T-cell (primary cell): ENCODE measurements around the gene ANKRD44. TPM values are rescaled to one million over a fixed set of nuclear protein-coding genes. Genes with fewer than 3 reads are reported as not detected.

Experiments
- ATAC-seq, 4 experiments: fragments of 200-7000 bp in 3 of 4; fragments of 150-1000 bp in 1 of 4; cut with Tn5 transposase; replicated peaks in 1 of 4; 1 replicate in 3 of 4; 2 replicates in 1 of 4; pipeline ENCODE4 v1.10.0; 2021; ENCODE audit warnings: moderate library complexity in 3 of 4, mild to moderate bottlenecking in 2 of 4, moderate number of reproducible peaks in 1 of 4
- CTCF ChIA-PET, 2 donors: fragments of 300-600 bp; sonication (Branson Sonifier 250); formaldehyde crosslinking; loops; one replicate each; lab custom pipeline; 2022; ENCODE audit warnings: antibody characterized with exemption in 2 of 2; lab: Charles Lee
- POLR2A ChIA-PET, 2 donors: fragments of 300-600 bp; sonication (Branson Sonifier 250); formaldehyde crosslinking; loops; one replicate each; lab custom pipeline; 2022; ENCODE audit warnings: antibody characterized with exemption in 2 of 2; lab: Charles Lee
- DNase-seq, 35 experiments: peaks; one replicate each; pipeline versions ENCODE4 v3.0.0 to v3.0.0-alpha.2; 2013 to 2023
- H3K27ac ChIP-seq: one replicate; pipeline ENCODE4 v1.5.1; 2013; ENCODE audit warnings: low read length
- H3K27me3 ChIP-seq, 2 experiments: replicated peaks in 1 of 2; 1 replicate in 1 of 2; 2 replicates in 1 of 2; pipeline versions ENCODE4 v1.6.1 to v1.7.0; 2013; ENCODE audit warnings: low read length in 1 of 2, mixed read lengths in 1 of 2; ENCODE audit not compliant: control insufficient read depth in 2 of 2, insufficient read depth in 2 of 2; ENCODE audit errors: extremely low read depth in 1 of 2
- H3K36me3 ChIP-seq, 2 donors: 1 replicate in 1 of 2; 2 replicates in 1 of 2; pipeline versions ENCODE4 v1.6.1 to v1.7.0; 2013; ENCODE audit warnings: low read length in 1 of 2; ENCODE audit not compliant: control insufficient read depth in 2 of 2, insufficient read depth in 1 of 2; ENCODE audit errors: extremely low read depth in 1 of 2
- H3K4me1 ChIP-seq, 2 experiments: 1 replicate in 1 of 2; 2 replicates in 1 of 2; pipeline versions ENCODE4 v1.6.1 to v1.7.0; 2013; ENCODE audit warnings: low read length in 2 of 2, mixed read lengths in 1 of 2; ENCODE audit not compliant: insufficient read depth in 2 of 2, control insufficient read depth in 1 of 2; ENCODE audit errors: extremely low read depth in 1 of 2
- H3K4me3 ChIP-seq, 2 donors: 1 replicate in 1 of 2; 2 replicates in 1 of 2; pipeline versions ENCODE4 v1.5.1 to v1.7.0; 2013; ENCODE audit warnings: mild to moderate bottlenecking in 2 of 2, low read length in 1 of 2, moderate library complexity in 1 of 2; ENCODE audit not compliant: control insufficient read depth in 1 of 2; ENCODE audit errors: extremely low read depth in 1 of 2
- H3K9me3 ChIP-seq: 2 replicates; pipeline ENCODE4 v1.7.0; 2013
- H3K27ac Mint-ChIP-seq, 2 donors: one replicate each; pipeline ENCODE4 v1.8.0; 2020 to 2021; ENCODE audit warnings: mild to moderate bottlenecking in 2 of 2, mixed read lengths in 2 of 2
- H3K27me3 Mint-ChIP-seq, 2 donors: one replicate each; pipeline ENCODE4 v1.8.0; 2021 to 2022; ENCODE audit warnings: mixed read lengths in 2 of 2
- H3K36me3 Mint-ChIP-seq: one replicate; pipeline ENCODE4 v1.8.0; 2021; ENCODE audit warnings: mixed read lengths
- H3K4me1 Mint-ChIP-seq, 3 donors: one replicate each; pipeline ENCODE4 v1.8.0; 2020 to 2022; ENCODE audit warnings: mixed read lengths in 3 of 3, mild to moderate bottlenecking in 1 of 3
- H3K4me3 Mint-ChIP-seq, 3 donors: one replicate each; pipeline ENCODE4 v1.8.0; 2020 to 2022; ENCODE audit warnings: mild to moderate bottlenecking in 3 of 3, mixed read lengths in 3 of 3, moderate library complexity in 3 of 3
- H3K9me3 Mint-ChIP-seq, 3 donors: one replicate each; pipeline ENCODE4 v1.8.0; 2020 to 2022; ENCODE audit warnings: mixed read lengths in 3 of 3
- WGBS: methylation state at CpG from one replicate; pipeline ENCODE4 v1.1.5; 2013; ENCODE audit warnings: missing lambda C conversion rate; ENCODE audit not compliant: insufficient coverage; 5-methylcytosine and 5-hydroxymethylcytosine counted together
- total RNA-seq, 35 experiments: library from RNA in 6 of 35; stranded (reverse) in 6 of 35; fragments of 120-200 nt in 1 of 35; gene quantifications; one replicate each; pipeline versions ENCODE4 v1.2.1 to v1.2.4 and lab custom pipeline; 2013 to 2026

The ANKRD44 gene
- total RNA-seq, 5 donors from 2014 or later (not counting 1 experiment from before 2014, with no cell fraction given): 225 to 333 (median 238) TPM

DNA sequence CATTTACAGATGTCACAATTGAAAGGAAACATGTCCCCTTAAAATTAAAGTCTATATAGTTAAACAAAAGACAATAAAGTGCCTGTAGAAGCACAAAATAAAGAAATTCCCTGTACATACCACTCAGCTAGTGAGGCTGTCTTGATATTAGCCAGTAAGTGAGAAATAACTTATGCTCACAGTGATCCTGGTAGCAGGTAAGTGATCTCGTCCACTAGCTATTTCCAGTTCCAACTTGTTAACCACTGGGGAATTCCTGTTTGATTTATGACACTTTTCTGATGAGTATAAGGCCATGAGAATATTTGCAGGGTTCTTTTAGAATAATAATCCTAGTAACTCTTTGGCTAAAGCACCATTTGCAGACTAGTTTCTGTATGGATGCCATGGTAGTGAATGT lies 256.1 kb downstream of the ANKRD44 start:
- Histone ChIP-seq H3K27ac (no peak overlapping the region), H3K27me3 (no peaks in the 10 kb centered on the region), H3K4me1 (peaks cover 0 to 2% of the 10 kb centered on the region in 2 experiments), H3K4me3 (no peak overlapping the region), H3K9me3 (peaks cover 3% of the 10 kb centered on the region), H3K36me3 (peaks cover 7 to 79% of the 10 kb centered on the region in 2 donors)
- Mint-ChIP-seq H3K27me3 (no peaks in the 10 kb centered on the region), H3K27ac (no peak overlapping the region), H3K4me1 (peaks cover 6 to 25% (median 6%) of the 10 kb centered on the region in 3 donors), H3K9me3 (peaks cover 7 to 17% (median 9%) of the 10 kb centered on the region in 3 donors), H3K36me3 (peaks cover 81% of the 10 kb centered on the region), H3K4me3 (no peak overlapping the region)
- ATAC-seq: no peak
- peak in 1 of 35 experiments; percentile 20 for DNase-seq
- ChIA-PET POLR2A (interaction anchor here (0.5 to 0.6 kb wide), 2 partner anchors 14 to 65 kb away, joined by 3 read pairs; no protein-coding TSS in a partner anchor), CTCF (no interaction called here)
- WGBS: 40% methylated on average over 1 of the region's 1 CpG

DNA sequence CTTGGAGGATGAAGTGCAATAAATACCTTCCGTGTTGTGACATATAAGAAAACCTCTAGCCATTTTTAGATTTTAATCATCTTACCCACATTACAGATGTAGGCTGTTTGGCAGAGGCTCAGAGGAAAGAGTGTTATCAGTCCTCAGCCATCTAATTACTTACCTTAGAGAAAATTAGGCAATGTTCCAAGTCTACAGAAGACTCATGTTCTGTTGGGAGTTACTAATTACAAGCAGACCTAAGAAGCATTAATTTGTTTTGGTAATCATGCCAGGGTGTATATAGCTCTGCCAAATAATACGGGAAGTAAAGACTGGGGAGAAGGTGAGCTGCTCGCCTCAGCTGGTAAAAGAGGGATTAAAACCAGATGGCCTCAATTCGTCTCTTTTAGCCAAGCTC lies 258.2 kb downstream of the ANKRD44 start:
- H3K27ac Mint-ChIP-seq: peak overlapping the region; percentile 58 to 64
- ATAC-seq: peak; percentile 49 to 77 (median 68)
- H3K36me3 ChIP-seq: peaks cover 7 to 63% of the 10 kb centered on the region in 2 donors
- peaks cover 7 to 20% (median 9%) of the 10 kb centered on the region in 3 donors for H3K9me3 Mint-ChIP-seq
- H3K4me3 Mint-ChIP-seq: no peak overlapping the region
- H3K4me1 ChIP-seq: peaks cover 0 to 2% of the 10 kb centered on the region in 2 experiments
- peak in 1 of 35 experiments; percentile 21 for DNase-seq
- peaks cover 6 to 21% (median 6%) of the 10 kb centered on the region in 3 donors for H3K4me1 Mint-ChIP-seq
- no peaks in the 10 kb centered on the region for H3K27me3 ChIP-seq
- peaks cover 80% of the 10 kb centered on the region for H3K36me3 Mint-ChIP-seq
- H3K4me3 ChIP-seq: no peak overlapping the region
- WGBS: no CpG with 5 or more reads among the region's 4 CpGs
- POLR2A ChIA-PET: interaction anchor here in 1 of 2 donors (0.7 kb wide), 1 partner anchor 36 kb away, joined by 3 read pairs; no protein-coding TSS in a partner anchor
- H3K9me3 ChIP-seq: peaks cover 3% of the 10 kb centered on the region
- H3K27me3 Mint-ChIP-seq: no peaks in the 10 kb centered on the region
- H3K27ac ChIP-seq: no peak overlapping the region
- CTCF ChIA-PET: no interaction called here

DNA sequence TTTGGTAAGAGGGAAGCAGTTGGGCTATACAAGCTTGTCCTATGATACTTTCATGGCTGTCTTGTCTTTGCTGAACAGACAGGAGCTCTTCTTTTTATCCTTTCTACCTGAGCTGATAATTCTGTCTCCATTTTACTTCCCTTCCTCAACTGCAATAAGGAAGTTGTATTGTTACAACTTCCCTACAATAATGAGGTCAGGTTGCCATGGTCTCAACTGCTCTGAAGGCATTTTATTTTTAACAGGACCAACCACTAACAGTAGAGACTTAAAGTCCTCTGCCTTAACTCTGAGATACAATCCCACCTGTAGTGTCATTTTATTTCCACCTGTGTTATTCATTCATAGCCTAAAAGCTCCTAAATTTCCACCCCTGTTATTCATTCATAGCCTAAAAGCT lies 265.5 kb downstream of the ANKRD44 start:
- no peaks in the 10 kb centered on the region for H3K27me3 Mint-ChIP-seq
- peaks cover 4 to 33% of the 10 kb centered on the region in 2 donors for H3K36me3 ChIP-seq
- H3K27ac ChIP-seq: no peak overlapping the region
- POLR2A ChIA-PET: interaction anchor here (0.6 to 1.1 kb wide), 6 partner anchors 8 to 99 kb away, joined by 3 to 5 read pairs (median 3); no protein-coding TSS in a partner anchor
- H3K4me3 Mint-ChIP-seq: no peak overlapping the region
- ATAC-seq: no peak
- H3K4me1 Mint-ChIP-seq: peaks cover 22 to 29% (median 26%) of the 10 kb centered on the region in 3 donors
- CTCF ChIA-PET: interaction anchor here (0.6 to 1.0 kb wide), 4 partner anchors 11 to 146 kb away, joined by 3 to 6 read pairs (median 3); no protein-coding TSS in a partner anchor
- H3K27ac Mint-ChIP-seq: peak overlapping the region; percentile 57 to 86
- no peak for DNase-seq
- no peak overlapping the region for H3K4me3 ChIP-seq
- no peaks in the 10 kb centered on the region for H3K9me3 ChIP-seq
- peaks cover 0 to 10% (median 3%) of the 10 kb centered on the region in 3 donors for H3K9me3 Mint-ChIP-seq
- H3K27me3 ChIP-seq: no peaks in the 10 kb centered on the region
- H3K36me3 Mint-ChIP-seq: peaks cover 54% of the 10 kb centered on the region
- H3K4me1 ChIP-seq: no peaks in the 10 kb centered on the region

DNA sequence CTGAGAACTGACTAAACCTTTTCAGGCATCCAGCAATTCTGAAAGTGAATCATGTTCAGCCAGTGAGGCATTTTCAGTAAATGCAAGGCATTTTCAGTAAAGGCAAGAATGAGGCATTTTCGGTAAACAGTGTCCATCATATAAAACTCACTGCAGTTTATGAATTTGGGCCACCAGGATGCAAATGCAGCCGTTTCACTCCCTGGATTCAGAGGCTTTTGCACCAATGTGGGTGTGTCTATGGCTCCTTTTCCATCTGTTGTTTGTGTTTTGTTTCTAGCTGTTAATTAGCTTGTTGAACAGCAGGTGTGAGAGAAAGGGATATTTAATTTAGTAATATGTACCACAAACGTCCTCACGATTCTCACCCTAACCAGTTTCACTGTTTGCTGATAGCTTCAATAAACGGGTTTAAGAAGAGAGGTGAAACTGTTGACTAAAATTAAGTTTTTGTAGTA lies 267.8 kb downstream of the ANKRD44 start:
- Histone ChIP-seq H3K4me1 (no peaks in the 10 kb centered on the region), H3K9me3 (no peaks in the 10 kb centered on the region), H3K27ac (no peak overlapping the region), H3K36me3 (peaks cover 6 to 42% of the 10 kb centered on the region in 2 donors), H3K27me3 (no peaks in the 10 kb centered on the region), H3K4me3 (no peak overlapping the region)
- DNase-seq (no peak), ATAC-seq (no peak)
- POLR2A ChIA-PET: interaction anchor here in 1 of 2 donors (0.5 kb wide), 1 partner anchor 99 kb away, joined by 4 read pairs; no protein-coding TSS in a partner anchor
- H3K27ac Mint-ChIP-seq: peak overlapping the region; percentile 23 to 74
- WGBS: 84% methylated on average over 2 of the region's 5 CpGs
- H3K4me3 Mint-ChIP-seq: no peak overlapping the region
- no peaks in the 10 kb centered on the region for H3K27me3 Mint-ChIP-seq
- peaks cover 31 to 39% (median 32%) of the 10 kb centered on the region in 3 donors for H3K4me1 Mint-ChIP-seq
- no peaks in the 10 kb centered on the region for H3K9me3 Mint-ChIP-seq
- CTCF ChIA-PET: no interaction called here
- peaks cover 48% of the 10 kb centered on the region for H3K36me3 Mint-ChIP-seq

DNA sequence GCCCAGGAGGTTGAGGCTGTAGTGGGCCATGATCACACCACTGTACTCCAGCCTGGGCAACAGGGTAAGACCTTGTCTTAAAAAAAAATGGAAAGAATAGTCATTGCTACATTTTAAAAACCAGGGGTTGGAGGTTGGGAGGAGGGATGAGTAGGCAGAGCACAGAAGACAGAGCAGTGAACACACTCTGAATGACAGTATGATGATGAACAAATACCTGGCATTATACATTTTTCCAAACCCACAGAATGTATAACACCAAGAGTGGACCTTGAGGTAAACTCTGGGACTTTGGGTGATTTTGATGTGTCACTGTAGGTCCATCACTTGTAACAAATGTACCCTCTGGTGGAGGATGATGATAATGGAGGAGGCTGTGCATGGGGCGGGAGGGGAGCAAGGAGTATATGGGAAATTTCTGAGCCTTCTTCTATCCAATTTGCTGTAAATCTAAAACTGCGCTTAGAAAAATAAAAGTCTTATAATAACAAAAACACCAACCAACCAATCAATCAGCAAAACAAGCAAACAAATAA lies 272.6 kb downstream of the ANKRD44 start:
- peaks cover 6 to 66% of the 10 kb centered on the region in 2 donors for H3K36me3 ChIP-seq
- POLR2A ChIA-PET: interaction anchor here in 1 of 2 donors (0.6 kb wide), 1 partner anchor 69 kb away, joined by 3 read pairs; no protein-coding TSS in a partner anchor
- no peak for ATAC-seq

DNA sequence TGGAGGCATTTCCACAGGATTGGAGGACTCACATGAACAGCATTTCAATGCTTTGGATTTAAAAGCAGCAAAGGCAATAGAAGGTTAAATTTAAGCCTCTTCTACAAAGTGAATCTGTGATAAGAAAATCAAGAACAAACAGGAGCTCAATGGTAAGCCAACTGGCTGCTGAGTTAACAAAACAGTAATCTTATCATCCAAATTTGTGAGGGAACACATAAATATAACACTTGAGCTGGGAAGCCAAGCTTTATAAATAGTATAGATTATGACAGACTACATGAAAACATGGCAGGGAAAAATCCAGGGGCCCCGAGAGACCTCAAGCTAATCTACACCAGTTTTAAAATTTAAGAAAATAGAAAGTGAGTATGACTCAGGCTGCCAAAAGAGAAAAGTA lies 275.6 kb downstream of the ANKRD44 start:
- H3K27ac Mint-ChIP-seq: peak overlapping the region; percentile 78 to 79
- CTCF ChIA-PET: interaction anchor here in 1 of 2 donors (0.5 to 1.2 kb wide), 2 partner anchors 283 to 343 kb away, joined by 3 read pairs; no protein-coding TSS in a partner anchor
- no peak overlapping the region for H3K4me3 Mint-ChIP-seq
- no peaks in the 10 kb centered on the region for H3K27me3 Mint-ChIP-seq
- H3K36me3 Mint-ChIP-seq: peaks cover 66% of the 10 kb centered on the region
- DNase-seq (no peak), ATAC-seq (no peak)
- H3K9me3 Mint-ChIP-seq: no peaks in the 10 kb centered on the region
- WGBS: no CpG with 5 or more reads among the region's 1 CpG
- Histone ChIP-seq H3K9me3 (no peaks in the 10 kb centered on the region), H3K27me3 (no peaks in the 10 kb centered on the region), H3K4me3 (no peak overlapping the region), H3K4me1 (no peaks in the 10 kb centered on the region), H3K27ac (no peak overlapping the region), H3K36me3 (peaks cover 4 to 78% of the 10 kb centered on the region in 2 donors)
- H3K4me1 Mint-ChIP-seq: peaks cover 55 to 57% (median 56%) of the 10 kb centered on the region in 3 donors
- POLR2A ChIA-PET: no interaction called here

More for the DNA sequence above, 272.6 kb downstream of the ANKRD44 start:
- WGBS: no CpG with 5 or more reads among the region's 2 CpGs
- H3K9me3 ChIP-seq: no peaks in the 10 kb centered on the region
- Mint-ChIP-seq H3K9me3 (no peaks in the 10 kb centered on the region), H3K36me3 (peaks cover 69% of the 10 kb centered on the region), H3K4me3 (no peak overlapping the region), H3K27ac (peak overlapping the region; percentile 73 to 75), H3K27me3 (no peaks in the 10 kb centered on the region), H3K4me1 (peaks cover 57 to 60% (median 58%) of the 10 kb centered on the region in 3 donors)
- no peaks in the 10 kb centered on the region for H3K27me3 ChIP-seq
- no peak overlapping the region for H3K27ac ChIP-seq
- CTCF ChIA-PET: interaction anchor here in 1 of 2 donors (1.5 kb wide), 1 partner anchor 75 kb away, joined by 4 read pairs; no protein-coding TSS in a partner anchor
- H3K4me1 ChIP-seq: no peaks in the 10 kb centered on the region
- H3K4me3 ChIP-seq: no peak overlapping the region
- DNase-seq: no peak
